ENCODE results near the gene RUNDC3A. TPM values are rescaled to one million over a fixed set of nuclear protein-coding genes. Genes with fewer than 3 reads are reported as not detected.

RUNDC3A gene
- total and polyA plus RNA-seq, 2 of the 13 experiments (the other 11 are each of a cell fraction or from before 2014, with no cell fraction given) = 0.25 TPM; not detected in 1

- TF ChIP-seq ZNF431 (CRISPR knock-in tag; IDR thresholded peaks at IDR 0.05; ENCODE audit: borderline replicate concordance, low read depth) = no peak
- TF ChIP-seq ZNF230 (CRISPR knock-in tag; IDR thresholded peaks at IDR 0.05) = no peak
- 0 out of 2 replicates have a peak, but pooled peaks have one; percentile 78 for TF ChIP-seq ZNF430 (CRISPR knock-in tag; IDR thresholded peaks at IDR 0.05)
- TF ChIP-seq ZBTB34 (CRISPR knock-in tag; IDR thresholded peaks at IDR 0.05) = no peak
- peak; percentile 30; the same call in 1 of the 2 replicates for TF ChIP-seq GATAD2A (CRISPR knock-in tag; IDR thresholded peaks at IDR 0.05)
- 0 out of 2 replicates have a peak, but pooled peaks have one; percentile 75 for TF ChIP-seq ZNF142 (CRISPR knock-in tag; IDR thresholded peaks at IDR 0.05)
- no peak for TF ChIP-seq ATM (IDR thresholded peaks at IDR 0.05; ENCODE audit: borderline replicate concordance)
- TF ChIP-seq NFRKB (IDR thresholded peaks at IDR 0.05) = no peak
- TF ChIP-seq KDM1A (CRISPR knock-in tag; IDR thresholded peaks at IDR 0.05) = no peak
- TF ChIP-seq TOPORS (CRISPR knock-in tag; IDR thresholded peaks at IDR 0.05) = no peak
- TF ChIP-seq FOSL1 (CRISPR knock-in tag; IDR thresholded peaks at IDR 0.05; ENCODE audit: borderline replicate concordance) = no peak
- TF ChIP-seq ZNF253 (CRISPR knock-in tag; IDR thresholded peaks at IDR 0.05; ENCODE audit: borderline replicate concordance) = peak; percentile 38; the same call in 1 of the 2 replicates
- TF ChIP-seq ZNF614 (CRISPR knock-in tag; IDR thresholded peaks at IDR 0.05; ENCODE audit: borderline replicate concordance) = peak; percentile 64; the same call in 1 of the 2 replicates
- TF ChIP-seq ARID3A (IDR thresholded peaks at IDR 0.05; ENCODE audit: low read depth, low read length) = no peak
- 0 out of 2 replicates have a peak, but pooled peaks have one; percentile 19 for TF ChIP-seq RAD21 (CRISPR knock-in tag; IDR thresholded peaks at IDR 0.05)
- peak; percentile 44; the same call in 1 of the 2 replicates for TF ChIP-seq YEATS2 (CRISPR knock-in tag; IDR thresholded peaks at IDR 0.05; ENCODE audit: borderline replicate concordance)
- no peak; the same call in 1 of the 2 replicates for TF ChIP-seq TP53 (CRISPR knock-in tag; conservative IDR thresholded peaks at IDR 0.05)
- TF ChIP-seq ZNF337 (CRISPR knock-in tag; IDR thresholded peaks at IDR 0.05; ENCODE audit: borderline replicate concordance, low read depth) = no peak
- TF ChIP-seq SP140L (CRISPR knock-in tag; IDR thresholded peaks at IDR 0.05; ENCODE audit: borderline replicate concordance) = no peak
- no peak for TF ChIP-seq ARNT (IDR thresholded peaks at IDR 0.05)
- TF ChIP-seq MEIS2 (CRISPR knock-in tag; IDR thresholded peaks at IDR 0.05) = peak; percentile 97
These were observed at the start of gene RUNDC3A (continued) for GRCh38 chr17:44308320-44308818.
